ENCODE data around the gene GALNT9. TPM values are rescaled to one million over a fixed set of nuclear protein-coding genes. Genes with fewer than 3 reads are reported as not detected.

Gene GALNT9
- total RNA-seq, 1 donor from 2014 or later = not detected

DNA sequence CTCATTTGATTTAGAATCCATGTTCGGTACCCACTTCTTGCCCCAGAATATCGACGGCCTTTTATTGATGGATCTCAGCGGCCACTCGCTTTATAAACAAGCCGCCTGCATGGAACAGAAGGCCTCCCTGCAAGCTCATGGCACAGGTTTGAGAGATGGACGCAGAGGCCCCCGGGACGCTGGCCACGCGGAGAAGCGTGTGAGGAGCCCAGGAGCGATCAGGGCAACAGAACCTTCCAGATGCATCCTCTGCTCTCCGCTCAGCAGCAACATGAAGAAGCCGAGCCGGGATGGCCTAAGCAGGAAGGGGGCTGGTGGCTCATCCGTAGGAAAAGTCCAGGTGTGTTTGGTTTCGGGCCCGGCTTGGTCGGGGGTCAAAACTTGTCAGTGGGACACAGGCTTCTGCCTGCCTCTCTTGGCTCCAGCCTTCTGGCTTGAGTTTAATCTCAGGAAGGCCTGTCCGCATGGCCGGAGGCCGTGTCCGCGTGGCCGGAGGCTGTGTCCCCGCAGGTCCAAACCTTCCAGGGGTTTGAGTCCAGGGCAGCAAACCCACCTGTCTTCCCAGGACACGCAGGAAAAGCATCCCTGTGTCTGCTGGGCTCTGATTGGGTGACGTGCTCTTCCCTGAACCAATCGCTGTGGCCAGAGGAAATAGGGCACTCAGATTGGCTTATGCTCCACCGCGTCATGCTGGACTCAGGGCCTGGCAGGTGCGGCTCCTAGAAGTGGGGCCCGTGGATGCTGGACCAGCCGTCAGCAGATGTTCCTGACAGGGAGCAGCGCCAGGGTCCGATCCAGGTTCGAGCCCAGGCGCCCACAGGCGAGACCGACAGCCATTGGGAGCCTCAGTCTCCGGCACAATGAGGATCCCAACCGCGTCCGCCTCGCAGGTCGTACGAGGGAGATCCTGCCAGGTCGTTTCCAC is 65.0 kb downstream of the GALNT9 start:
- peaks cover 2% of the 10 kb centered on the region for H3K9me3 Mint-ChIP-seq
- no peak overlapping the region for H2AFZ ChIP-seq (replicated peaks)
- no peak overlapping the region for H3K9ac ChIP-seq
- peaks cover 21% of the 10 kb centered on the region for H3K27me3 Mint-ChIP-seq (ENCODE audit: insufficient read depth, low read depth)
- no peak overlapping the region for H3K4me3 Mint-ChIP-seq
- no peaks in the 10 kb centered on the region for H3K79me2 ChIP-seq (ENCODE audit: low read depth)
- H3K4me2 ChIP-seq = no peak overlapping the region
- H3K27ac ChIP-seq = no peak overlapping the region
- H3K9me3 ChIP-seq (ENCODE audit: low read depth) = no peaks in the 10 kb centered on the region
- H3K4me1 ChIP-seq = no peaks in the 10 kb centered on the region
- H3K36me3 Mint-ChIP-seq = no peaks in the 10 kb centered on the region
- peak overlapping the region; percentile 42 for H3K27ac Mint-ChIP-seq
- TF ChIP-seq, protein P1, sequence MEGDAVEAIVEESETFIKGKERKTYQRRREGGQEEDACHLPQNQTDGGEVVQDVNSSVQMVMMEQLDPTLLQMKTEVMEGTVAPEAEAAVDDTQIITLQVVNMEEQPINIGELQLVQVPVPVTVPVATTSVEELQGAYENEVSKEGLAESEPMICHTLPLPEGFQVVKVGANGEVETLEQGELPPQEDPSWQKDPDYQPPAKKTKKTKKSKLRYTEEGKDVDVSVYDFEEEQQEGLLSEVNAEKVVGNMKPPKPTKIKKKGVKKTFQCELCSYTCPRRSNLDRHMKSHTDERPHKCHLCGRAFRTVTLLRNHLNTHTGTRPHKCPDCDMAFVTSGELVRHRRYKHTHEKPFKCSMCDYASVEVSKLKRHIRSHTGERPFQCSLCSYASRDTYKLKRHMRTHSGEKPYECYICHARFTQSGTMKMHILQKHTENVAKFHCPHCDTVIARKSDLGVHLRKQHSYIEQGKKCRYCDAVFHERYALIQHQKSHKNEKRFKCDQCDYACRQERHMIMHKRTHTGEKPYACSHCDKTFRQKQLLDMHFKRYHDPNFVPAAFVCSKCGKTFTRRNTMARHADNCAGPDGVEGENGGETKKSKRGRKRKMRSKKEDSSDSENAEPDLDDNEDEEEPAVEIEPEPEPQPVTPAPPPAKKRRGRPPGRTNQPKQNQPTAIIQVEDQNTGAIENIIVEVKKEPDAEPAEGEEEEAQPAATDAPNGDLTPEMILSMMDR (IDR thresholded peaks at IDR 0.05) = no peak
- TF ChIP-seq EZH2phosphoT487 (IDR thresholded peaks at IDR 0.05) (no peak), EZH2 (IDR thresholded peaks at IDR 0.05) (no peak)
- peaks cover 5% of the 10 kb centered on the region for H3K4me1 Mint-ChIP-seq
- H3K4me3 ChIP-seq = no peak overlapping the region
- DNase-seq (ENCODE audit: low spot score) = no peak
- H3K36me3 ChIP-seq = no peaks in the 10 kb centered on the region
- H3F3A ChIP-seq (ENCODE audit: low read depth) = peaks cover 10% of the 10 kb centered on the region
- no peaks in the 10 kb centered on the region for H4K20me1 ChIP-seq (ENCODE audit: low read depth)
- H3K27me3 ChIP-seq = peaks cover 79% of the 10 kb centered on the region

DNA sequence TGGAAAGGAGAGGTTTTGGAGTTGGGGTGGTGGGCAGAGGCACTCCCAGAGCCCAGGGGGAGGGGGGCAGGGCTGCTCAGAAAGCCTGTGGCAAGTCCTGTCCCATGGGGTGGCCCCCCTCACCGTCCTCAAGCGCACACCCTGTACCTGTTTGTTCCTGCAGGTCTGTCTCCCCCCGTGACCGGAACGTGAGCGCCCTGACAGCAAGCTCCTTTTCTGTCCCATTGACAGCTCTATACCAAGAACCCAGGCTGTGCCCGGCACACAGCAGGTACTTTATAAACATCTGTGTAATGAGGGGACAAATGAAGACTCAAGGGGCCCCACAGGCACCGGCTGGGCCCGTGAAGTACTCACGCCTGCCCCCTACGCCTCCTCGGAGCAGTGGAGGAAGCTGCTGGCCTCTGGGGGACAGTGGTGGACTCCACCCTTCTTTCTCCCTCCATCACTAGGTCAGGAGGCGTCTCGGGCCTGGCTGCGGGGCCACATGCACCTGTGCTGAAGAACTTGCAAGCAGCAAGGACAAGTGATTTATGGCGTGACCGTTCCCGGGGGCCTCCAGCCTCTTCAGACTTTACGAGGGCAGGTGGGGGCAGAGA is 65.8 kb downstream of the GALNT9 start:
- no peaks in the 10 kb centered on the region for H4K20me1 ChIP-seq (ENCODE audit: low read depth)
- Mint-ChIP-seq H3K4me1 (peaks cover 11% of the 10 kb centered on the region), H3K27ac (no peak overlapping the region), H3K36me3 (no peaks in the 10 kb centered on the region), H3K4me3 (no peak overlapping the region), H3K27me3 (ENCODE audit: insufficient read depth, low read depth) (peaks cover 22% of the 10 kb centered on the region), H3K9me3 (peaks cover 2% of the 10 kb centered on the region)
- no peak overlapping the region for H2AFZ ChIP-seq (replicated peaks)
- H3K4me2 ChIP-seq = no peak overlapping the region
- no peak for DNase-seq (ENCODE audit: low spot score)
- H3K79me2 ChIP-seq (ENCODE audit: low read depth) = no peaks in the 10 kb centered on the region
- peaks cover 10% of the 10 kb centered on the region for H3F3A ChIP-seq (ENCODE audit: low read depth)
- H3K27me3 ChIP-seq = peaks cover 71% of the 10 kb centered on the region
- no peaks in the 10 kb centered on the region for H3K4me1 ChIP-seq
- no peaks in the 10 kb centered on the region for H3K9me3 ChIP-seq (ENCODE audit: low read depth)
- no peak overlapping the region for H3K4me3 ChIP-seq
- no peak overlapping the region for H3K27ac ChIP-seq
- H3K36me3 ChIP-seq = no peaks in the 10 kb centered on the region
- no peak for TF ChIP-seq EZH2 (IDR thresholded peaks at IDR 0.05)
- TF ChIP-seq, protein P1 (IDR thresholded peaks at IDR 0.05) = no peak
- no peak for TF ChIP-seq EZH2phosphoT487 (IDR thresholded peaks at IDR 0.05)
- no peak overlapping the region for H3K9ac ChIP-seq

DNA sequence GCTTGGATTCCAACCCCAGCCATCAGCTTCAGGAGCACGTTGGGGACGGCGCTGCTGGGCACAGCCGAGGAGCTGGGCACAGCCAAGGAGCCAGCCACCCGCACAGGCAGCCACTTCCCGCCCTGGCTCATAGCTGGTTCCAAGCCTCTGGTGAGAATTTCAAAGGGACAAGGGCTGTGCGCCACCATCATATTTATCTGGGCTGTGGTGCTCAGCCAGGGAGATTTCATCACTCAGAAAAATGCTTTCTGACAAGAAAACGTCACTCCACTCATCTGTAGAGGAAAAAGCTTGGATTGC is 66.4 kb downstream of the GALNT9 start:
- DNase-seq (ENCODE audit: low spot score) = no peak
- Mint-ChIP-seq H3K4me3 (no peak overlapping the region), H3K27me3 (ENCODE audit: insufficient read depth, low read depth) (peaks cover 22% of the 10 kb centered on the region), H3K36me3 (no peaks in the 10 kb centered on the region), H3K27ac (no peak overlapping the region), H3K4me1 (peaks cover 14% of the 10 kb centered on the region), H3K9me3 (peaks cover 2% of the 10 kb centered on the region)
- Histone ChIP-seq H2AFZ (replicated peaks) (no peak overlapping the region), H3K27ac (no peak overlapping the region), H3K4me3 (no peak overlapping the region), H3K4me2 (no peak overlapping the region), H3K9me3 (ENCODE audit: low read depth) (no peaks in the 10 kb centered on the region), H3K79me2 (ENCODE audit: low read depth) (no peaks in the 10 kb centered on the region), H3K36me3 (no peaks in the 10 kb centered on the region), H3K27me3 (peaks cover 66% of the 10 kb centered on the region), H4K20me1 (ENCODE audit: low read depth) (no peaks in the 10 kb centered on the region), H3F3A (ENCODE audit: low read depth) (peaks cover 5% of the 10 kb centered on the region), H3K4me1 (no peaks in the 10 kb centered on the region), H3K9ac (no peak overlapping the region)
- TF ChIP-seq EZH2 (IDR thresholded peaks at IDR 0.05) (no peak), EZH2phosphoT487 (IDR thresholded peaks at IDR 0.05) (no peak)
- TF ChIP-seq, protein P1 (IDR thresholded peaks at IDR 0.05) = no peak
